H1 (cell line): Measurements from ENCODE around the gene BACE2.

ENCODE experiments used
- BCL11A ChIP-seq, 2 experiments: IDR thresholded peaks; one replicate each; pipeline ENCODE4 v1.6.1; 2011; ENCODE audit warnings: low read depth in 2 of 2, low read length in 2 of 2, mild to moderate bottlenecking in 2 of 2
- CREB1 ChIP-seq: IDR thresholded peaks from 2 replicates; pipeline ENCODE4 v1.6.1; 2012; ENCODE audit warnings: inconsistent platforms
- CTBP2 ChIP-seq: IDR thresholded peaks from 2 replicates; pipeline ENCODE4 v1.7.0; 2011; ENCODE audit warnings: borderline replicate concordance, mild to moderate bottlenecking, moderate library complexity, mixed read lengths, low read length; ENCODE audit not compliant: insufficient read depth, insufficient read length
- FOSL1 ChIP-seq: IDR thresholded peaks from 2 replicates; pipeline ENCODE4 v1.6.1; 2011; ENCODE audit warnings: mild to moderate bottlenecking, low read depth, low read length, moderate library complexity; ENCODE audit not compliant: insufficient read depth
- HDAC2 ChIP-seq, 2 experiments: fragments of 300-600 bp in 1 of 2; sonication (generic) in 1 of 2; IDR thresholded peaks; 2 replicates each; pipeline ENCODE4 v1.6.1; 2011 to 2012; ENCODE audit warnings: low read depth in 2 of 2, low read length in 2 of 2, mild to moderate bottlenecking in 2 of 2, moderate library complexity in 2 of 2, borderline replicate concordance in 1 of 2, inconsistent platforms in 1 of 2
- RAD21 ChIP-seq, 2 experiments: IDR thresholded peaks in 1 of 2; conservative IDR thresholded peaks in 1 of 2; 2 replicates each; pipeline ENCODE4 v1.6.1; 2011; ENCODE audit warnings: low read depth in 2 of 2, low read length in 2 of 2, improper control_type of control experiment in 1 of 2, inconsistent platforms in 1 of 2, mild to moderate bottlenecking in 1 of 2, moderate library complexity in 1 of 2
- RFX5 ChIP-seq: IDR thresholded peaks from 2 replicates; pipeline ENCODE4 v1.6.1; 2011; ENCODE audit warnings: low read depth, low read length, improper control_type of control experiment, borderline replicate concordance
- SIN3A ChIP-seq, 2 experiments: IDR thresholded peaks in 1 of 2; conservative IDR thresholded peaks in 1 of 2; 2 replicates each; pipeline ENCODE4 v1.6.1; 2011 to 2012; ENCODE audit warnings: low read length in 2 of 2, improper control_type of control experiment in 1 of 2, low read depth in 1 of 2, mild to moderate bottlenecking in 1 of 2
- TAF1 ChIP-seq: IDR thresholded peaks from 2 replicates; pipeline ENCODE4 v1.6.1; 2011; ENCODE audit warnings: mild to moderate bottlenecking, low read depth, low read length
- TF ChIP-seq, protein P1 (sequence below), 3 experiments: IDR thresholded peaks; 1 replicate in 2 of 3; 2 replicates in 1 of 3; pipeline versions ENCODE4 v1.5.1 to v1.6.1; 2011; ENCODE audit warnings: low read length in 3 of 3, mild to moderate bottlenecking in 3 of 3, inconsistent platforms in 2 of 3, low read depth in 1 of 3, moderate library complexity in 1 of 3; ENCODE audit not compliant: insufficient read depth in 1 of 3; ENCODE audit errors: control extremely low read depth in 1 of 3
- TF ChIP-seq, protein P2 (sequence below): IDR thresholded peaks from 2 replicates; pipeline ENCODE4 v1.6.1; 2012; ENCODE audit warnings: inconsistent platforms

DNA sequence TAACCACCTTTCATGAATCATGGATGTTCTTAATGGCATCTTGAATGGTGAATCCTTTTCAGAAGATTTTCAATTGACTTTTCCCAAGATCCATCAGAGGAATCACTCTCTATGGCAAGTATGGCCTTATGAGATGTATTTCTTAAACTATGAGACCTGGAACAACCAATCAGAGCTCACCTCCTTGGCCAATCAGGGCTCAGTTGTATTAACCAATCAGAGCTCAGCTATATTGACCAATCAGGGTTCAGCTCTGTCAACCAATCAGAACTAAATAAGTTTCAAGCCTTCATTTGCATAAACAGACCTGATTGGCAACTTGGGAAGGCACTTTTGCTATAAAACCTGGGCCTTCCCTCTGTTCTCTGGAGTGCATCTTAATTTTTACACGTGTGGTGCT, 135.0 kb downstream of the BACE2 start:
- TF ChIP-seq, protein P1, sequence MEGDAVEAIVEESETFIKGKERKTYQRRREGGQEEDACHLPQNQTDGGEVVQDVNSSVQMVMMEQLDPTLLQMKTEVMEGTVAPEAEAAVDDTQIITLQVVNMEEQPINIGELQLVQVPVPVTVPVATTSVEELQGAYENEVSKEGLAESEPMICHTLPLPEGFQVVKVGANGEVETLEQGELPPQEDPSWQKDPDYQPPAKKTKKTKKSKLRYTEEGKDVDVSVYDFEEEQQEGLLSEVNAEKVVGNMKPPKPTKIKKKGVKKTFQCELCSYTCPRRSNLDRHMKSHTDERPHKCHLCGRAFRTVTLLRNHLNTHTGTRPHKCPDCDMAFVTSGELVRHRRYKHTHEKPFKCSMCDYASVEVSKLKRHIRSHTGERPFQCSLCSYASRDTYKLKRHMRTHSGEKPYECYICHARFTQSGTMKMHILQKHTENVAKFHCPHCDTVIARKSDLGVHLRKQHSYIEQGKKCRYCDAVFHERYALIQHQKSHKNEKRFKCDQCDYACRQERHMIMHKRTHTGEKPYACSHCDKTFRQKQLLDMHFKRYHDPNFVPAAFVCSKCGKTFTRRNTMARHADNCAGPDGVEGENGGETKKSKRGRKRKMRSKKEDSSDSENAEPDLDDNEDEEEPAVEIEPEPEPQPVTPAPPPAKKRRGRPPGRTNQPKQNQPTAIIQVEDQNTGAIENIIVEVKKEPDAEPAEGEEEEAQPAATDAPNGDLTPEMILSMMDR (IDR thresholded peaks at IDR 0.05; ENCODE audit: control extremely low read depth in 1 of 3, insufficient read depth in 1 of 3, low read depth in 1 of 3, low read length in 3 of 3), result no peak
- TF ChIP-seq RAD21 (IDR thresholded peaks at IDR 0.05 in 1 of 2, conservative IDR thresholded peaks at IDR 0.05 in 1 of 2; ENCODE audit: low read depth in 2 of 2, low read length in 2 of 2) (no peak), HDAC2 (IDR thresholded peaks at IDR 0.05; ENCODE audit: borderline replicate concordance in 1 of 2, low read depth in 2 of 2, low read length in 2 of 2) (no peak), SIN3A (conservative IDR thresholded peaks at IDR 0.05 in 1 of 2, IDR thresholded peaks at IDR 0.05 in 1 of 2; ENCODE audit: low read depth in 1 of 2, low read length in 2 of 2) (no peak), BCL11A (IDR thresholded peaks at IDR 0.05; ENCODE audit: low read depth in 2 of 2, low read length in 2 of 2) (no peak), CREB1 (no peak), TAF1 (no peak), CTBP2 (no peak), RFX5 (no peak), FOSL1 (no peak)
- TF ChIP-seq, protein P2, sequence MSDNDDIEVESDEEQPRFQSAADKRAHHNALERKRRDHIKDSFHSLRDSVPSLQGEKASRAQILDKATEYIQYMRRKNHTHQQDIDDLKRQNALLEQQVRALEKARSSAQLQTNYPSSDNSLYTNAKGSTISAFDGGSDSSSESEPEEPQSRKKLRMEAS, result no peak
